Thyroid gland (tissue), 4 donors: ENCODE data around the gene IRAK3.

ENCODE experiments used
- POLR2A ChIP-seq, 2 donors: fragments of 450-650 bp; IDR thresholded peaks; one replicate each; pipeline ENCODE4 v1.6.1; 2017; ENCODE audit warnings: antibody characterized with exemption in 2 of 2, mild to moderate bottlenecking in 2 of 2, moderate library complexity in 1 of 2
- TF ChIP-seq, protein P1 (sequence below), 6 experiments: fragments of 200-600 bp in 3 of 6; fragments of 450-650 bp in 3 of 6; sonication (generic) in 3 of 6; IDR thresholded peaks; one replicate each; pipeline ENCODE4 v1.5.1; 2016 to 2019; ENCODE audit warnings: antibody characterized with exemption in 6 of 6, mild to moderate bottlenecking in 2 of 6, inconsistent platforms in 1 of 6, moderate library complexity in 1 of 6

- TF ChIP-seq, protein P1, sequence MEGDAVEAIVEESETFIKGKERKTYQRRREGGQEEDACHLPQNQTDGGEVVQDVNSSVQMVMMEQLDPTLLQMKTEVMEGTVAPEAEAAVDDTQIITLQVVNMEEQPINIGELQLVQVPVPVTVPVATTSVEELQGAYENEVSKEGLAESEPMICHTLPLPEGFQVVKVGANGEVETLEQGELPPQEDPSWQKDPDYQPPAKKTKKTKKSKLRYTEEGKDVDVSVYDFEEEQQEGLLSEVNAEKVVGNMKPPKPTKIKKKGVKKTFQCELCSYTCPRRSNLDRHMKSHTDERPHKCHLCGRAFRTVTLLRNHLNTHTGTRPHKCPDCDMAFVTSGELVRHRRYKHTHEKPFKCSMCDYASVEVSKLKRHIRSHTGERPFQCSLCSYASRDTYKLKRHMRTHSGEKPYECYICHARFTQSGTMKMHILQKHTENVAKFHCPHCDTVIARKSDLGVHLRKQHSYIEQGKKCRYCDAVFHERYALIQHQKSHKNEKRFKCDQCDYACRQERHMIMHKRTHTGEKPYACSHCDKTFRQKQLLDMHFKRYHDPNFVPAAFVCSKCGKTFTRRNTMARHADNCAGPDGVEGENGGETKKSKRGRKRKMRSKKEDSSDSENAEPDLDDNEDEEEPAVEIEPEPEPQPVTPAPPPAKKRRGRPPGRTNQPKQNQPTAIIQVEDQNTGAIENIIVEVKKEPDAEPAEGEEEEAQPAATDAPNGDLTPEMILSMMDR (IDR thresholded peaks at IDR 0.05), result no peak
- TF ChIP-seq POLR2A (IDR thresholded peaks at IDR 0.05), result no peak
These were observed 39.2 kb upstream of the IRAK3 start for GRCh38 chr12:66149702-66150398.
